Measurements from ENCODE around the gene LYST.
"Not testable (repeated sequence)": the region's sequence is repeated elsewhere in the genome, so short reads cannot be mapped to it uniquely, and the experiment has no call there.

Gene LYST

GRCh38 chr1:235799264-235799663 is 67.4 kb downstream of the LYST start:
- Histone ChIP-seq H3K9ac (ENCODE audit: low read length) (no peak overlapping the region), H3K79me2 (ENCODE audit: insufficient read depth, low read length) (no peaks in the 10 kb centered on the region)

GRCh38 chr1:235791532-235792060 is 75.1 kb downstream of the LYST start:
- Histone ChIP-seq H3F3A (ENCODE audit: insufficient read depth) (no peaks in the 10 kb centered on the region), H3K9me3 (ENCODE audit: insufficient read depth, low read length) (no peaks in the 10 kb centered on the region), H3K4me2 (ENCODE audit: low read depth, low read length, poor library complexity, severe bottlenecking) (no peak overlapping the region), H3K79me2 (ENCODE audit: insufficient read depth, low read length) (no peaks in the 10 kb centered on the region), H3K9me2 (replicated peaks; ENCODE audit: insufficient read depth, low read length) (no peaks in the 10 kb centered on the region), H3K27me3 (ENCODE audit: low read length) (no peaks in the 10 kb centered on the region), H3K9ac (ENCODE audit: low read length) (no peak overlapping the region), H3K4me3 (ENCODE audit: insufficient read depth, low read length, poor library complexity, severe bottlenecking) (no peak overlapping the region), H3K36me3 (ENCODE audit: low read length) (no peaks in the 10 kb centered on the region), H2AFZ (ENCODE audit: low read depth, low read length, severe bottlenecking) (no peak overlapping the region), H4K20me1 (ENCODE audit: low read depth, low read length) (no peaks in the 10 kb centered on the region), H3K27ac (ENCODE audit: low read depth, low read length) (no peak overlapping the region)
- TF ChIP-seq CTCF (IDR thresholded peaks at IDR 0.05; ENCODE audit: insufficient read depth, low read length, poor library complexity, severe bottlenecking) (no peak), EZH2phosphoT487 (conservative IDR thresholded peaks at IDR 0.05; ENCODE audit: low read length) (no peak)

More at GRCh38 chr1:235799264-235799663, 67.4 kb downstream of the LYST start:
- Histone ChIP-seq H3K9me3 (ENCODE audit: insufficient read depth, low read length) (no peaks in the 10 kb centered on the region), H3F3A (ENCODE audit: insufficient read depth) (no peaks in the 10 kb centered on the region), H3K4me2 (ENCODE audit: low read depth, low read length, poor library complexity, severe bottlenecking) (no peak overlapping the region), H2AFZ (ENCODE audit: low read depth, low read length, severe bottlenecking) (no peak overlapping the region), H3K4me3 (ENCODE audit: insufficient read depth, low read length, poor library complexity, severe bottlenecking) (no peak overlapping the region), H3K36me3 (ENCODE audit: low read length) (no peaks in the 10 kb centered on the region), H4K20me1 (ENCODE audit: low read depth, low read length) (no peaks in the 10 kb centered on the region), H3K27me3 (ENCODE audit: low read length) (no peaks in the 10 kb centered on the region), H3K27ac (ENCODE audit: low read depth, low read length) (no peak overlapping the region), H3K9me2 (replicated peaks; ENCODE audit: insufficient read depth, low read length) (no peaks in the 10 kb centered on the region)
- no peak for TF ChIP-seq CTCF (IDR thresholded peaks at IDR 0.05; ENCODE audit: insufficient read depth, low read length, poor library complexity, severe bottlenecking)
- TF ChIP-seq EZH2phosphoT487 (conservative IDR thresholded peaks at IDR 0.05; ENCODE audit: low read length): no peak

- H3K27ac ChIP-seq (ENCODE audit: low read depth, low read length): no peak overlapping the region
- no peaks in the 10 kb centered on the region for H3K36me3 ChIP-seq (ENCODE audit: low read length)
- H3K4me2 ChIP-seq (ENCODE audit: low read depth, low read length, poor library complexity, severe bottlenecking): no peak overlapping the region
- H3K27me3 ChIP-seq (ENCODE audit: low read length): no peaks in the 10 kb centered on the region
- no peak overlapping the region for H3K9ac ChIP-seq (ENCODE audit: low read length)
- H3K4me3 ChIP-seq (ENCODE audit: insufficient read depth, low read length, poor library complexity, severe bottlenecking): no peak overlapping the region
- H4K20me1 ChIP-seq (ENCODE audit: low read depth, low read length): no peaks in the 10 kb centered on the region
- no peaks in the 10 kb centered on the region for H3K9me3 ChIP-seq (ENCODE audit: insufficient read depth, low read length)
- no peak overlapping the region for H2AFZ ChIP-seq (ENCODE audit: low read depth, low read length, severe bottlenecking)
- no peaks in the 10 kb centered on the region for H3K79me2 ChIP-seq (ENCODE audit: insufficient read depth, low read length)
- no peak for TF ChIP-seq CTCF (IDR thresholded peaks at IDR 0.05; ENCODE audit: insufficient read depth, low read length, poor library complexity, severe bottlenecking)
- TF ChIP-seq EZH2phosphoT487 (conservative IDR thresholded peaks at IDR 0.05; ENCODE audit: low read length): no peak
- H3F3A ChIP-seq (ENCODE audit: insufficient read depth): no peaks in the 10 kb centered on the region
- H3K9me2 ChIP-seq (replicated peaks; ENCODE audit: insufficient read depth, low read length): no peaks in the 10 kb centered on the region
Measured at GRCh38 chr1:235790123-235790522, 76.6 kb downstream of the LYST start.

- H3K27me3 ChIP-seq (ENCODE audit: low read length); H3F3A ChIP-seq (ENCODE audit: insufficient read depth); H2AFZ ChIP-seq (ENCODE audit: low read depth, low read length, severe bottlenecking); H3K79me2 ChIP-seq (ENCODE audit: insufficient read depth, low read length); H3K9me3 ChIP-seq (ENCODE audit: insufficient read depth, low read length); H3K36me3 ChIP-seq (ENCODE audit: low read length); H3K27ac ChIP-seq (ENCODE audit: low read depth, low read length); H3K4me2 ChIP-seq (ENCODE audit: low read depth, low read length, poor library complexity, severe bottlenecking); H3K9ac ChIP-seq (ENCODE audit: low read length); H3K9me2 ChIP-seq (replicated peaks; ENCODE audit: insufficient read depth, low read length); H3K4me3 ChIP-seq (ENCODE audit: insufficient read depth, low read length, poor library complexity, severe bottlenecking); H4K20me1 ChIP-seq (ENCODE audit: low read depth, low read length): not testable (repeated sequence)
Measured at GRCh38 chr1:235786227-235786898, 80.3 kb downstream of the LYST start.
